ENCODE results near the gene DUOXA1.

GRCh38 chr15:45161666-45162065 is 32.0 kb upstream of the DUOXA1 start:
- TF ChIP-seq EZH2 (IDR thresholded peaks at IDR 0.05; ENCODE audit: low read length, unreplicated experiment), result no peak
- TF ChIP-seq, protein P1, sequence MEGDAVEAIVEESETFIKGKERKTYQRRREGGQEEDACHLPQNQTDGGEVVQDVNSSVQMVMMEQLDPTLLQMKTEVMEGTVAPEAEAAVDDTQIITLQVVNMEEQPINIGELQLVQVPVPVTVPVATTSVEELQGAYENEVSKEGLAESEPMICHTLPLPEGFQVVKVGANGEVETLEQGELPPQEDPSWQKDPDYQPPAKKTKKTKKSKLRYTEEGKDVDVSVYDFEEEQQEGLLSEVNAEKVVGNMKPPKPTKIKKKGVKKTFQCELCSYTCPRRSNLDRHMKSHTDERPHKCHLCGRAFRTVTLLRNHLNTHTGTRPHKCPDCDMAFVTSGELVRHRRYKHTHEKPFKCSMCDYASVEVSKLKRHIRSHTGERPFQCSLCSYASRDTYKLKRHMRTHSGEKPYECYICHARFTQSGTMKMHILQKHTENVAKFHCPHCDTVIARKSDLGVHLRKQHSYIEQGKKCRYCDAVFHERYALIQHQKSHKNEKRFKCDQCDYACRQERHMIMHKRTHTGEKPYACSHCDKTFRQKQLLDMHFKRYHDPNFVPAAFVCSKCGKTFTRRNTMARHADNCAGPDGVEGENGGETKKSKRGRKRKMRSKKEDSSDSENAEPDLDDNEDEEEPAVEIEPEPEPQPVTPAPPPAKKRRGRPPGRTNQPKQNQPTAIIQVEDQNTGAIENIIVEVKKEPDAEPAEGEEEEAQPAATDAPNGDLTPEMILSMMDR (conservative IDR thresholded peaks at IDR 0.05; ENCODE audit: low read depth, low read length), result no peak

Measured in PC-3 (cell line).